ENCODE data around the gene CHD9.
A peak's percentile ranks its signal among the peaks of the same experiment; 100 is the strongest.

The CHD9 gene

DNA sequence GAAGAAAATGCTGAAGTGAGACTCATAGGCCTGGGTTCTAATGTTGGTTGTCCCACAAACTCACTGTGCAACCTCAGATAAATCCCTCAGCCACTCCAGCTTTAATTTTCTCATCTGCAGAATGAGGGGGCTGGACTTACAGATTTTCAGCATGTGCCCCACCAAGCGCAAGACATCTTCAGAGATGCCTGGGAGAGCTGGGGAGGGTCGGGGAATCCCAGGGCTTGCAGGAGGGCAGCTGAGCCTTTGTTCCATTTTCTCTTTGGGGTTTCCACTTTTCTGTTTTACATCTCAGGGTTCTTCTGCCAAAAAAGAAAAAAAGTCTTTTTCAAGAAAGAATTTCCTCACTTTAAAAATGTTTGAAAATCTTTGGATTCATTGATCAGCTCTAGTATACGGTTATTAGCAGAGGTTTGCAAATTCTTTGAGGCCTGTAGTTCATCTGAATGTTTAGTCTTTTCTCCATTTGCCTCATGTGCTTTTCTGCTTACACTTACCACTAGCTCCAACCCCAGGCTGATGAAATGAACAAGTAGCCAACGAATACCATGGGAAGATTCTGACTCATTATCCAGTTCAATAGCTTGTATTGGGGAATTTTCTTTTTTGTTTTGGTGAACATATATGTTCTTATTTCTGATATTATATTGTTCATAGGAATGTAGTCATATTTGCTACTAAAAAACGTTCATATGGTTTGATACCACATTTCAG is 56.4 kb downstream of the CHD9 start:
- Histone ChIP-seq H3K36me3 (ENCODE audit: control insufficient read depth, insufficient read depth, low read length) (no peaks in the 10 kb centered on the region), H3K9ac (ENCODE audit: low read depth, low read length) (peak overlapping the region; percentile 24), H3K4me1 (ENCODE audit: control insufficient read depth, insufficient read depth, low read length) (no peaks in the 10 kb centered on the region), H3K4me3 (ENCODE audit: low read depth, low read length) (no peak overlapping the region), H3K9me3 (ENCODE audit: control insufficient read depth, insufficient read depth, low read length) (no peaks in the 10 kb centered on the region), H3K27me3 (ENCODE audit: control insufficient read depth, insufficient read depth, low read length) (no peaks in the 10 kb centered on the region)

DNA sequence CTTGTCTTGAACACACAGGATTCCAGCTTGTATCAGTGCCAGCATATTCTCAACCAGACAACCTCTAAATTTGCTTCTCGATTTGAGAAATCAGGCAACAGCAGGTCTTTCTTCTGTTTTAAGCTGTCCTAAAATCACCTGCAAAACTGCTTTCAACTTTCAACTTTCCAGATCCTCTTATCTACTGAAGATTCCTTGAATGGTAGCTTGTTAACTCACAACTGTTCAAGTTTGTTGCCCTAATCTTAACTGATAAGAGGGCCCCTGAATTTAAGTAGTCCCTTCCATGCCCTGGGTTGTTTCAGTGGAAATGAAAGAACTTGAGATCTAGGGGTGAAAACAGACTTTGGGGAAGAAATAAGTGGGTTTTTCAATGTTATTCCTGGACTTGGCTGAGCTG is 57.2 kb downstream of the CHD9 start:
- no peaks in the 10 kb centered on the region for H3K4me1 ChIP-seq (ENCODE audit: control insufficient read depth, insufficient read depth, low read length)
- H3K4me3 ChIP-seq (ENCODE audit: low read depth, low read length): no peak overlapping the region
- no peaks in the 10 kb centered on the region for H3K9me3 ChIP-seq (ENCODE audit: control insufficient read depth, insufficient read depth, low read length)
- no peaks in the 10 kb centered on the region for H3K36me3 ChIP-seq (ENCODE audit: control insufficient read depth, insufficient read depth, low read length)
- H3K9ac ChIP-seq (ENCODE audit: low read depth, low read length): no peak overlapping the region
- no peaks in the 10 kb centered on the region for H3K27me3 ChIP-seq (ENCODE audit: control insufficient read depth, insufficient read depth, low read length)

DNA sequence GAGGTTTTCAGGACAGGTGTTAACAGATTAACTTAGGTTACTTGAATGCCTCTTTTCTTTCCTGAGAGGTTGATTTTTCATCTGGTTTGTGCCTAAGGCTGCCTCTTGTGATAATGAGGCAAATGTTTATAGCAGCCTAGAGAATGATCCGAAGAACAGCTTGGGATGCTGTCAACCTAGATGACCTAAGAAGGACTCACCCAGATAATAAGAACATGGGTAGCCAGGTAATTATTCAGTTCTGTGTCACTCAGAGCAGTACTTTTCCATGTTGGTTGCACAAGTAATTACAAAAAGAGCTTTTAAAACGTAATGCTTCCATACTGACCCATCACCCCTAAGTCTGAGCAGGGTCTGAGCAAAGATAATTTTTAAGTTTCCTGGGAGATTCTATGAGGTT is 60.3 kb downstream of the CHD9 start:
- H3K4me1 ChIP-seq (ENCODE audit: control insufficient read depth, insufficient read depth, low read length): no peaks in the 10 kb centered on the region
- no peak overlapping the region for H3K4me3 ChIP-seq (ENCODE audit: low read depth, low read length)
- H3K36me3 ChIP-seq (ENCODE audit: control insufficient read depth, insufficient read depth, low read length): no peaks in the 10 kb centered on the region
- H3K9ac ChIP-seq (ENCODE audit: low read depth, low read length): no peak overlapping the region
- no peaks in the 10 kb centered on the region for H3K9me3 ChIP-seq (ENCODE audit: control insufficient read depth, insufficient read depth, low read length)
- H3K27me3 ChIP-seq (ENCODE audit: control insufficient read depth, insufficient read depth, low read length): no peaks in the 10 kb centered on the region

DNA sequence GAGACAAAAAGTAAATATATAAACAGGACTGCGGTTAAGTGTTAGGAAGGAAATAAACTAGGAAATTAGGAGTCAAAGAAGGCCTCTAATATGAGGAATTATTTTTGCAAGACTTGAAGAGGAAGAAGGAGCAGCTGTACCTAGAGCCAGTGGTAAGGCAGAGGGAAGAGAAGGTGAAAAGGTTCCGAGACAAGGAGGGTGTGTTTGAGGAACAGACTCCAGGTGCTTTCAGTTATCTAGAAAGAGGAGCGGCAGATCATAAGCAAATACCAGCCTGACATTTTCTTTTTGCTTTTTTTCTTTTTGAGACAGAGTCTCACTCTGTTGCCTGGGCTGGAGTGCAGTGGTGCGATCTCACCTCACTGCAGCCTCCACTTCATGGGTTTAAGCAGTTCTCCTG is 61.0 kb downstream of the CHD9 start:
- Histone ChIP-seq H3K9me3 (ENCODE audit: control insufficient read depth, insufficient read depth, low read length) (no peaks in the 10 kb centered on the region), H3K9ac (ENCODE audit: low read depth, low read length) (no peak overlapping the region), H3K27me3 (ENCODE audit: control insufficient read depth, insufficient read depth, low read length) (no peaks in the 10 kb centered on the region), H3K4me1 (ENCODE audit: control insufficient read depth, insufficient read depth, low read length) (no peaks in the 10 kb centered on the region), H3K36me3 (ENCODE audit: control insufficient read depth, insufficient read depth, low read length) (no peaks in the 10 kb centered on the region), H3K4me3 (ENCODE audit: low read depth, low read length) (no peak overlapping the region)

DNA sequence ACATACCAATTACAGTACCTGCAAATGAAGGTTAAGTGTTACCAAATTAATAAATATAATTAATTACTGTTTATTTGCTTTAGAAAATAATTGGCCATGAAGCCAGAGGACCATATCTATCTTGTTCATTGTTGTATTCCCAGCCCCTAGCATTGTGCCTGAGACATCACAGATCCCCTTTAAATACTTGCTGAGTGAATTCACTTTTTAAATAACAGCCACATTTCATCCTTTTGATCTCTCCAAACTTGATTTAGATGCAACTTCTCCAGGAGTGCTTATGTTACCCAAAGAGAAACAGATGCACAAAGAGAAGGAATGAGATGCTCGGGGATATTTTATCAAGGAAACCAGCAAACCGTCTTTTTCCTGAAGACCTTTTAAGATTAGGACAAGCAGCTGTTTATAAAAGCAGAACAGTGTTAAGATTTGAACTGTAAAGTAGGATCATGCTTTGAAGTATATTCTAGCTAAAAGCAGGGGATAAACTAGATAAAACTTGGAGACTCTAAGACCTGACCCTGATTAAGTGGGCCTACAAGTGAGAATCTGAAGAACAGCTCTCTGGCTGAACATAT is 66.3 kb downstream of the CHD9 start:
- H3K9me3 ChIP-seq (ENCODE audit: control insufficient read depth, insufficient read depth, low read length): no peaks in the 10 kb centered on the region
- H3K27me3 ChIP-seq (ENCODE audit: control insufficient read depth, insufficient read depth, low read length): no peaks in the 10 kb centered on the region
- H3K36me3 ChIP-seq (ENCODE audit: control insufficient read depth, insufficient read depth, low read length): no peaks in the 10 kb centered on the region
- H3K9ac ChIP-seq (ENCODE audit: low read depth, low read length): no peak overlapping the region
- H3K4me3 ChIP-seq (ENCODE audit: low read depth, low read length): no peak overlapping the region
- H3K4me1 ChIP-seq (ENCODE audit: control insufficient read depth, insufficient read depth, low read length): no peaks in the 10 kb centered on the region

DNA sequence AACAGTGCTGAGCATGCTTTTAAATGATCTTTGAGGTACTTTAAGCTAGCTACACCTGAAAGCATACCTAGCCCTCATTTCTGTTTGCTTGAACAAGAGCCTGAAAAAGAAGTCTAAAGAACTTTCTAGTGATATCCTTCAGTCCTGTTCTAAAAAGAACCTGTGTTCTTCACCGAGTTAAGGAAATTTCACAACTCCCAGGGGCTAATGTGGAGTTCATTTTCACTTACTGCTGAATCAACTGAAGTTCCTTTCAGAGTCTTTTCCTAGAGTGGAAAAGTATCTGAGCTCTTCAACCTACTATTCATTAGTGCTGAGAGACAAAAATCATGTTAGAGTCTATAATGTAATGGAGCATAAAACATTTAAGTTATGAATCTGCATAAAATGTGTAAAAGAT is 66.9 kb downstream of the CHD9 start:
- no peaks in the 10 kb centered on the region for H3K4me1 ChIP-seq (ENCODE audit: control insufficient read depth, insufficient read depth, low read length)
- no peaks in the 10 kb centered on the region for H3K36me3 ChIP-seq (ENCODE audit: control insufficient read depth, insufficient read depth, low read length)
- H3K9me3 ChIP-seq (ENCODE audit: control insufficient read depth, insufficient read depth, low read length): no peaks in the 10 kb centered on the region
- H3K9ac ChIP-seq (ENCODE audit: low read depth, low read length): no peak overlapping the region
- no peak overlapping the region for H3K4me3 ChIP-seq (ENCODE audit: low read depth, low read length)
- H3K27me3 ChIP-seq (ENCODE audit: control insufficient read depth, insufficient read depth, low read length): no peaks in the 10 kb centered on the region

DNA sequence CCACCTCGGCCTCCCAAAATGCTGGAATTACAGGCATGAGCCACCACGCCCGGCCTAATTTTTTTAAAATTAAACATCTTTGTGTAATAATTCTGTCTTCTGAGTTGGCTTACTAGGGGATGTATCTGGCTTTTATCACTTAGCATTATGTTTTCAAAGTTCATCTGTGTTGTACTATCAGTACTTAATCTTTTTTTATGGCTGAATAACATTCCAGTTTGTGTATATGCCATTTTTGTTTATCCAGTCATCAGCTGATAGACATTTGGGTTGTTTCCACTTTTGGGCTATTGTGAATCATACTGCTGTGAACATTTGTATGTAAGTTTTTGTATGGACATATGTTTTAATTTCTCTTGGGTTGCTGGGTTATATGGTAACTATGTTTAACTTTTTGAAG is 69.0 kb downstream of the CHD9 start:
- Histone ChIP-seq H3K9ac (ENCODE audit: low read depth, low read length) (no peak overlapping the region), H3K4me3 (ENCODE audit: low read depth, low read length) (no peak overlapping the region), H3K4me1 (ENCODE audit: control insufficient read depth, insufficient read depth, low read length) (no peaks in the 10 kb centered on the region), H3K27me3 (ENCODE audit: control insufficient read depth, insufficient read depth, low read length) (no peaks in the 10 kb centered on the region), H3K36me3 (ENCODE audit: control insufficient read depth, insufficient read depth, low read length) (no peaks in the 10 kb centered on the region), H3K9me3 (ENCODE audit: control insufficient read depth, insufficient read depth, low read length) (no peaks in the 10 kb centered on the region)

DNA sequence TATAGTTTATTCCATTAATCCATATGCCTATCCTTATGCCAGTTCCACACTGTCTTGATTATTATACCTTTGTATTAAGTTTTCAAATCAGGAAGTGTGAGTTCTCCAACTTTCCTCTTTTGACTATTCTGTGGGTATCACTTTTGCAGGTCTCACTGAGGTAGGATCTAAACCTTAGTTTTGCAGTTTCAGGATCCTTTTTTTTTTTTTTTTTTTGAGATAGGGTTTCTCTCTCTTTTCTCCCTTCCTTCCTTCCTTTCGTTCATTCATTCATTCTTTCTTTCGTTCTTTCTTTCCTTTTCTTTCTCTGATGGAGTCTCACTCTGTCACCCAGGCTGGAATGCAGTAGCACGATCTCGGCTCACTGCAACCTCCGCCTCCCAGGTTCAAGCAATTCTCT is 71.6 kb downstream of the CHD9 start:
- Histone ChIP-seq H3K4me1 (ENCODE audit: control insufficient read depth, insufficient read depth, low read length) (peaks cover 2% of the 10 kb centered on the region), H3K9ac (ENCODE audit: low read depth, low read length) (no peak overlapping the region), H3K36me3 (ENCODE audit: control insufficient read depth, insufficient read depth, low read length) (no peaks in the 10 kb centered on the region), H3K9me3 (ENCODE audit: control insufficient read depth, insufficient read depth, low read length) (no peaks in the 10 kb centered on the region), H3K4me3 (ENCODE audit: low read depth, low read length) (no peak overlapping the region), H3K27me3 (ENCODE audit: control insufficient read depth, insufficient read depth, low read length) (no peaks in the 10 kb centered on the region)

DNA sequence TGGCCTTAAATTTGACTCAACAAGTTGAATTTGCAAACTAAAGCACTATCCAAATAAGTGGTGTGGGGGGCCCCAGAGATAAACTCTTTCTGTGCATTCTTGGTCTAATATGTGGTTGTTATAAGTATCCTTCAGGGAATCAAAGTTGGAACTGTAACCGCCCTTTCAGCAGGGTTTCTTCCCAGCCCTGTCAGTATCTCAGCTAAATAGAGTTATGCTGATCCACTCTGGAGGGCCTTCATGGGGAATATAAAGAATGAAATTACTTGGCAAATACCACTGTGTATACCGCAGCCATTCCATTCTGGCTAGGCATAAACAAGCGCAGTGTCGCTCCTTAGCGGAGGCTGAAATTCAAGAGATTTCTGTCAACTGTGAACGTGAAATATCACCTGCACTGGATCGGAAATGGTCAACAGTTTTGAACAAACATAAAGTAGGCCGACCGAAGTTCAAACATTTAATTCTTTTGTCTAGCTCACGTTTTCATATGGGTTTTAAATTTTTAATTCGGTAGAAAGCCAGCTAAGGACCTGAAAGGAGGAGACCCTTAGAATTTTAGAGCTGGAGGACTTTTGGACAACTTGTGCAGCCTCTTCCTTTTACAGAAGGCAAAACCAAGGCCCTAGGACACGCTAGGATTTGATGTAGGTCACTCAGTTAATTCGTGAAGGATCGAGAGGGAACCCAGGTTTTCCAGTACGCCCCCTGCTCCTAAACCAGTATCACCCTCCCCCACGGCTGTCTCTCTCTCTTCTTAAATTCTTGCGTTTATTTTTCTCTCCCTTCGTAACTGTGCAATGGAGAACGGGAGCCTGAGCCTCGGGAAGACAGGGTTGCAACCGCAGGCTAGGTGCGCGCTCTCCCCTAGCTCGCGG is 74.7 kb downstream of the CHD9 start:
- Histone ChIP-seq H3K9ac (ENCODE audit: low read depth, low read length) (peak overlapping the region; percentile 82), H3K27me3 (ENCODE audit: control insufficient read depth, insufficient read depth, low read length) (no peaks in the 10 kb centered on the region), H3K4me1 (ENCODE audit: control insufficient read depth, insufficient read depth, low read length) (peaks cover 7% of the 10 kb centered on the region), H3K9me3 (ENCODE audit: control insufficient read depth, insufficient read depth, low read length) (no peaks in the 10 kb centered on the region), H3K4me3 (ENCODE audit: low read depth, low read length) (peak overlapping the region; percentile 79), H3K36me3 (ENCODE audit: control insufficient read depth, insufficient read depth, low read length) (no peaks in the 10 kb centered on the region)

DNA sequence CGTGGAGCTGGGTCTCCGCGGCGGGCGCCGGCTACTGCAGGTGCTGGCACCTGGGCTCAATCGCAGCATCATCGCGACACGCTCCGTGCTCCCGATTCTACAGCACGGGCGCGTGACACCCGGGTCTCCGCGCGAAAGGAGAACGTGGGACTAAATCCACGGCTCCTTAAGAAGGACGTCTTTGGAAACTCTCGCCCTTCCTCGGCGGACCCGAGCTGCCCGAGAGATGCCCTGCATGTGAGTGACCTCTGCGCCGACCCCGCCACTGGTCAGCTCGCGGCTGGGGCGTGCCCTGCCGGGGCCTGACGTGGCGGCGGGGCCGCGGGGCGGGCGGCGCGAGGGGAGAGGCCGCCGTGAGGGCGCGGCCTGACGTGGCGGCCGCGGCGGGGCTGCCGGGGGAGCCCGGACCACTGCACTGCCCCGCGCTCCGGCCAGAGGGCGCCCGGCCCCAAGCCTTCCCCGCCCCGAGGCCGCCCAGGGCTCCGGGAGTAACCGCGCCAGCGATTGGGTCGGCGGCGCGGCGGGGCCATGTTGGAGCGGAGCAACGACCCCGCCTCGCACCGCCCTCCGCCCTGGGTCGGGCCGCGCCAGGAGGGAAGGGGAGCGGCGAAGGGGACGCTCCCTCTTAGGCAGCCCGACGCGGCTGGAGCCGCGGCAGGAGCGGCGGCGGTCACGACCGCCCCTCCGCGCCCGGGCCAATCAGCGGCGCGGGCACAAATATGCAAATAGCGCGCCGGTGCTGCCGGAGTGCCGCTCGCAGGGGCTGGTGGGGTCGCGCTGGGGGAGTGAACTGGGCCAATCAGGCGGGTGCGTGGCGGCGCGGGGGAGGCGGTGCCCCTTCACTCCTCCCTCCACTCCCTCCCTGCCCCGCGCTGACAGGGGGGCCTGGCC is 75.6 kb downstream of the CHD9 start:
- H3K36me3 ChIP-seq (ENCODE audit: control insufficient read depth, insufficient read depth, low read length): no peaks in the 10 kb centered on the region
- peak overlapping the region; percentile 82 for H3K9ac ChIP-seq (ENCODE audit: low read depth, low read length)
- H3K9me3 ChIP-seq (ENCODE audit: control insufficient read depth, insufficient read depth, low read length): no peaks in the 10 kb centered on the region
- peaks cover 7% of the 10 kb centered on the region for H3K4me1 ChIP-seq (ENCODE audit: control insufficient read depth, insufficient read depth, low read length)
- H3K4me3 ChIP-seq (ENCODE audit: low read depth, low read length): peak overlapping the region; percentile 79
- no peaks in the 10 kb centered on the region for H3K27me3 ChIP-seq (ENCODE audit: control insufficient read depth, insufficient read depth, low read length)

DNA sequence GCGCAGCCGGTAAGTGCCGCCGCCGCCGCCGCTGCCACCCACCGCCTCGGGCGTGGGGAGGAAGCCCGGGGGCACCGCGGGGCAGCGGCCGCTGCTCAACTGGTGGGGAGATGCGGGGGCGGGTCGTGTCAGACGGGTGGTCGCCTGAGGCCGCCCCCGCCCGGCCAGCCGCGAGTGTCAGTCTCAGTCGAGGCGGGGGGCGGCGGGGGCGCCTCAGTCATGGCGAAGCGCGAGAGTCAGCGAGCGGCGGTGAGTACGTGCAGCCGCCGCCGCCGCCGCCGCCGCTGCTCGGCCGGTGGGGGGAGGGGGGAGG is 76.2 kb downstream of the CHD9 start:
- no peak overlapping the region for H3K9ac ChIP-seq (ENCODE audit: low read depth, low read length)
- no peaks in the 10 kb centered on the region for H3K9me3 ChIP-seq (ENCODE audit: control insufficient read depth, insufficient read depth, low read length)
- H3K4me3 ChIP-seq (ENCODE audit: low read depth, low read length): peak overlapping the region; percentile 24
- no peaks in the 10 kb centered on the region for H3K27me3 ChIP-seq (ENCODE audit: control insufficient read depth, insufficient read depth, low read length)
- no peaks in the 10 kb centered on the region for H3K36me3 ChIP-seq (ENCODE audit: control insufficient read depth, insufficient read depth, low read length)
- H3K4me1 ChIP-seq (ENCODE audit: control insufficient read depth, insufficient read depth, low read length): peaks cover 7% of the 10 kb centered on the region

Data from iPS-15b (cell line).